GM18508 (cell line): ENCODE results near the gene HDGFL2.

Experiments
- ATAC-seq: cut with Tn5 transposase; IDR thresholded peaks from one replicate; pipeline ENCODE4 v1.9.1; 2021; ENCODE audit warnings: moderate number of reproducible peaks; ENCODE audit not compliant: insufficient read depth, unreplicated experiment

HDGFL2 gene

DNA sequence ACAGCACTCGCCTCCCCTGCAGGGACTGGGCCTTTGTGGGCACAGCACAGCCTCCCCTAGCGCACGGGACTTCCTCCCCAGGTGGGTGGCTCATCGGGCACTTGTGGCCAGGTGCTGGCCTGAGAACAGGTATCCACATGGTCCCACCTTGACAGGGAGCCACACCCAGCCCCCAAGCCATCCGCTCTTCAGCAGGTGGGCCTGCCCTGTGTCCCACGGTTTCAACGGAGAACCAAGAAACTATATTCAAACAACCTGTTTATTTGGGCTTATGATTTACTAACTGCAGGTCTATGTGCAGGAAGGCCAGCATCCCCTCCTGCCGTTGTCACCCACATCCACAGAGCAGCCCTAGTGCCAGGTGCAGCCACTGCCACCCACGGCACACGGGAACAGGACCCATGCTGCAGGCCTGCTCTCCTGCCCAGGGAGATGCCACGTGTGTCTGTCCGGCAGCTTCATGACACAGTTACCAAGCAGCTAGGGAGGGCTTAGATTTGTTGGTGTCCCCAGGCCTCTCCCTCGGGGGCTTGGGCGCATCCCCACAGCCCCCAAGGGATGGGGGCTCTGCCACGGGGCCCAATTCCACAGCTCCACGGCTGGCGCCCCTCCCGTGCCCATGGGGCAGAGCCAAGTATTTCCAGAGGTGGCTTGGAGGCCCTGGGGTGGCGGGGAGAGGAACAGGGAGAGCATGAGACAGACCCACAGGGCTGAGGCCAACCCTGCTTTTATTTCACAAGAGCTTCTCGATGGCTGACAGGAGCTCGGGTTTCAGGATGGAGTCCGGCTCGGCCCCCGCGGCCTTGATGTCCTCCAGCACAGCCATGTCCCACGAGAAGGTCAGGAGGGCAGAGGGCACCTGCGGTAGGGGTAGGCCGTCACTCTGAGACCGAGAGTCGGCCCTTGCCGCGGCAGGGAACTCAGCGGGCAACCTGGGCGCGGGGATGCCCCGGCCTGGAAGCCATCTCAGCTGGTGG is 27.0 kb upstream of the HDGFL2 start:
- ATAC-seq, result no peak

- no peak for ATAC-seq
Observed at GRCh38 chr19:4445963-4446703, 26.0 kb upstream of the HDGFL2 start.

DNA sequence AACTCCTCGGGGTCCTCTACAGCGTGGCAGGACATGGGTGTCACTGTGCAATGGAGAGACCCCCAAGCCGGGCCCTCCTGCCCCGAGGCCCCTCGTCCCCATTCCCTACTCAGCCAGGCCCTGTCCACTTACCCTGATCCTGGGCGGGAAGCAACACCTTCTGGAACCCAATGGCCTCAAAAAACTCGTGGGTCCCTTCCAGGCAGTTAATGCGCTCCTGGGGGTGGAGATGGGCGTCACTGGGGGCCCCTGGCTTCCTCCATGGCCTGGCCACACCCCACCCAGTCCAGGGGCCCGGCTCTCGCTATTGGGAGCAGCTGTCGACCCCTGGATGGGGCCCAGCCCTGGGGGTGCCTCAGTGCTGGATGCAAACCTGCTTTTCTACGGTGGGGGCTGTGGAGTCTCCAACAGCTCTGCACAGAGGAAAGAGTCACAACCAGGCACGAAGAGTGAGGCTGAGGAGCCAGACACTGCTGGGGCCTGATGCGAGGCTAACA is 25.3 kb upstream of the HDGFL2 start:
- ATAC-seq, result no peak

DNA sequence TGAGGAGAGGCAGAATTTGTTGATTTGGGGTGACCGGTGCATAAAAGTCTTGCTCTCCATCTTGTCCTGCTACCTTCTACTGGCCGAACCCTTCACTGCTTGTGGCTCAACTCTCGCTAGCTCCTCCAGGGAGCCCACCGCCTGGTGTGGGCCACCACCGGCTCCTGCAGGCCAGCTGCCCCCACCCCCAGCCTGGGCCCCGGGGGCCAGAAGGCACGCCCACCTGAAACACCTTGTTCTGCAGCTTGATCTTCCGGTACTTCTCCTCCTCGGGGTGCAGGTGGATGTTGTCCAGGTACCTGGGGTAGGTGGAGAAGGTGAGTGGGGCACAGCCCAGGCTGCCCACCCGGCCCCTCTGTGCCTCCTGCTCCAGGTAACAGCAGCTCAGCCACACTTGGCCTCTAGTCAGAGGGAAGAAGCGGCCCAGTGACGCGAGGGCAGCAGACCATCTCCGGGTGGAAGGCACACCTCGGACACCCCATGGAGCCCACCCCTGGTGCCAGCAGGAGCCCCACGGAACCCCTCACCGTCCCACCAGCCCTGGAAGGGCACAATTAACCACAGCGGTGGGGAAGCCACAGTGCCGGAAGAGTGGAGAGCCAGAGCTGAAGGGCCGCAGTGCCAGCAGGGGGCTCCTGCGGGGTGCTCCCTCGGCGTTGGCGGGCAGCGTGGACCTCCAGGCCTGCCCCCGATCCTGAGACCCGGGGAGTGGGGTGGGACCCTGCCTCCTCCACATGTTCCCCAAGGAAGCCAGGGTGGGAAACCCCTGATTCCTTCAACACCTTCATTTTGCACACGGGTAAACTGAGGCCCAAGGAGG is 24.6 kb upstream of the HDGFL2 start:
- ATAC-seq, result no peak

GRCh38 chr19:4448147-4448985 is 23.7 kb upstream of the HDGFL2 start:
- no peak for ATAC-seq

GRCh38 chr19:4449022-4449638 is 23.0 kb upstream of the HDGFL2 start:
- ATAC-seq, result no peak

GRCh38 chr19:4449639-4450028 is 22.5 kb upstream of the HDGFL2 start:
- no peak for ATAC-seq

GRCh38 chr19:4452230-4452990 is 19.7 kb upstream of the HDGFL2 start:
- ATAC-seq, result no peak

DNA sequence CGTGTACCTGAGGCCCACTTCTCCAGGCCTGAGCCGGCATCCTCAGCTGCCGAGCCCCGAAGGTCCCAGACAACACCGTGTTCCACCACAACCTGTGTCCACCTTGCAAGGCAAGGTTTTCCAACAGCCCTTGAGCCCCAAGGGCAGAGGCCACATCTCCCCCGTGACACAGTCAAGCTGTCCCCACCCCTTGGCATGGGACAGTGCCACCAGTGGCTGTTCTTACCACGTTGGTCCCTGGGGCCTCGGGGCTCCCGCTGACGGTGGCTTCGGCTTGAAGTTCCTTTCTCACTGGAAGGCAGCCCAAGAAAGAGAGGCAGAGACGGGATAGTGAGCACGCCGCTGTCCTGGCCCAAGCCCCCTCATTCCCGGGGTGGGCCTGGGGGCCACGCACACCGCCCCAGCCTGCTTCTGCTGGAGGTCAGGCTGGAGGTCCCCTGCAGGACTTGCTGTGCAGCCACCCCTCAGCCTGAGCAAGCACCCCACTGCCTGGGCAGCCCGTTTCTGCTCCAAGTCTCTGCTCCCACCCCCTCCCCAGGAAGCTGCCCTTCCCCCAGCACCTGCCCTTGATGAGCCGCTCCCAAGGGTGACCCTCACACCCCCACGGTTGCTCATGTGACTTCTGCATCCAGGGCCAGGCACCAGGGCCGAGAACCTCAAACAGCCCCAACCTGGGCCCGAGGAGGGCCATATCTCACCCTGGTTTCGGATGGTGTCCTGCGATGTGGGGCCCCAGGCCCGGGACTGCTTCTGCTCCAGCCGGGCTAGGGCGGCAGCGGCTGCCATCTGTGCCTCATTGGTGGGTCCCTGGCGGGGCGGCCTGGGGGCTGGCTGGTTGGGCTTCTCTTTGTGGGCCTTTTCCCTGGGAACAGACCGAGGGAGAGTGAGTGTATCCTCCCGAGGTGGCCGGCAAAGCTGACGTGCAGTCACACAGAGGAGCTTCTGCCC is 18.6 kb upstream of the HDGFL2 start:
- ATAC-seq, result no peak

DNA sequence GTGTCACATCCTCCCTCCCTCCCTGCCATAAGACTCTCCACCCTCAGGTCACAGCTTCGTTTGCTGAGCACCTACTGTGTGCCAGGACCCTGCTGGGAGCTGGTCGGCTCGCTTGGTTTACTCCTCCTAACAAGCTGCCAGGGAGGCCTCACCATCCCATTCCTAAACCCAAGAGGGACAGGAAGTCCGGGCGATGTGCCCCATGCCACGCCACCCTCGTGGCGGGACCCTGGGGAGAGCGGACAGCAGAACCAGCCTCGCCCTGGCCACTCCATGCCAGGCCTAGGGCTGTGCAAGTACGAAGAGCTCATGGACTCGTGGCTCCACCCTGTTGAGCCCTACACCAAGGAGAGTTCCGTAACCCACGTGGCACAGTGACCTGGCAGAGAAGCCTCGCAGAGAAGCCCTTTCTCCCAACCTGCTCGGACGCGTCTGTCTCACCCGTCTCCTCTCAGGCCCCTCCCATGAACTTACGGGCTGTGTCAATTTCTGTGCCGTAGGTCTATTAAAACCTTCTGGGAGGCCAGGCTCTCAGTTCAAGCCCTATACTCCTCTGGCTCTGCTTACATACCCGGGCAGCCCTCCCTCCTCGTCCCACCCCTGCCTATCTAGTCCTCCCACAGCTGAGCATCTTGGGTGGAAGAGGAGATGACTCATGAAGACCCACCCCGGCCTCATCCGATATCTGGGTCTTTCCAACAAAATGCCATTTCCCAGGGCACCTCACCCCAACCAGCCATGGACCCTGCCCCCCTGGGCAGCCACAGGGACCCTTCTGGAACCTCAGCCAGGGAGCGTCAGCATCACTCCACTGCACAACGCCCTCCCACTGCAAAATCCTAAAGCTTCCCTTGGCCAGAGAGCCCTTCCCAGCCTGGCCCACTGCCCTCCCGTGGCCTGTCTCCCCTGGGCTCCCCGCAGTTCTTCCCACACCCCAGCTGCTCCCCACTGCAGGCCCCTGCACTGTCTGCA is 17.1 kb upstream of the HDGFL2 start:
- ATAC-seq, result no peak

DNA sequence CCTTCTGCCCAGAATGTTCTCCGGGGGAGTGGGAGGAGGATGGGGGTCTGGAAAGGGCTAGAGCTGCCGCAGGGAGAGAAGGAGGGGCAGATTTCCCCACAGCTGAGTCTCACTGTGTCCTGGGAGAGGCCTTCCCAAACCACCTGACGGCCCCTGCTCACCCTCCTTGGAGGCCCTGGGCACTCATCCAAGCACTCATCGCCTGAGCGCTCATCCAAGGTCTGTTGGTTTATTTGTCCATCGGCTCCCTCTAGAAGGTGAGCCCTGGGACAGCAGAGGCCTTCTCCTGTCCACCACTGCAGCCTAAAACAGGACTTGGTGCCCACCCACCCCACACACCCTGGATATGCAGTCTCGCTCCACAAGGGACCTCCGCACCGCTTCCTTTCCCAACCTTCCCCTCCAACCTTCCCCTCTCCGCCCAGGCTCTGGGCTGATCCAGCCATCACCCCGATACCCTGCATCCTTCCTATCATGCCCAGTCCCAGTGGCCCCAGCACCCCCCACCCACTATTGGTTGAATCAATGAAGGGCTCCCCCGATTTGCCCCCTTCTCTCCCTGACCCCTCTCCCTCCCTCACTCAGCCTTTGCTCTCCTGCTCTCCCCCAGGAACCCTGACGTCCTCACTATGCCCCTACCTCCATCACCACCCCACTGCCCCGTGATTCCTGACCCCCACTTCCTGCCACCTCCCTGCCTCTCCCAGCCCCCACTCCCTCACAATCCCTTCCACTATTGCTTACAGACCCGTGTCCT is 16.2 kb upstream of the HDGFL2 start:
- ATAC-seq, result no peak

DNA sequence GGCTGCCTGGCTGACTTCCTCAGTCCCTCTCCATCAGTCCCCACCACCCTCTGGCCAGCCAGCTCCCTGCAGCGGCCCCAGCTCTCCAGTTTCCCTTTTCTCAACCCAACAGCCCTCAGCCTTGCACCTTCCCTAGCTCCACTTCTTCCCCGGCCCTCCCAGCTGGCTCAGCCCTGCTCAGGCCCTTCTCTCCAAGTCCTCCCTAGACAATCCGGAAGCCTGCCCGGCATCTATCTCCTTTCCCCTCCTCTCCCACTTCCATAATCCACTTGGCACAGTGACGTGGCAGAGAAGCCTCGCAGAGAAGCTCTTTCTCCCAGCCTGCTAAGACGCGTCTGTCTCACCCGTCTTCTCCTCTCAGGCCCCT is 15.6 kb upstream of the HDGFL2 start:
- no peak for ATAC-seq

GRCh38 chr19:4456843-4457653 is 15.0 kb upstream of the HDGFL2 start:
- no peak for ATAC-seq

DNA sequence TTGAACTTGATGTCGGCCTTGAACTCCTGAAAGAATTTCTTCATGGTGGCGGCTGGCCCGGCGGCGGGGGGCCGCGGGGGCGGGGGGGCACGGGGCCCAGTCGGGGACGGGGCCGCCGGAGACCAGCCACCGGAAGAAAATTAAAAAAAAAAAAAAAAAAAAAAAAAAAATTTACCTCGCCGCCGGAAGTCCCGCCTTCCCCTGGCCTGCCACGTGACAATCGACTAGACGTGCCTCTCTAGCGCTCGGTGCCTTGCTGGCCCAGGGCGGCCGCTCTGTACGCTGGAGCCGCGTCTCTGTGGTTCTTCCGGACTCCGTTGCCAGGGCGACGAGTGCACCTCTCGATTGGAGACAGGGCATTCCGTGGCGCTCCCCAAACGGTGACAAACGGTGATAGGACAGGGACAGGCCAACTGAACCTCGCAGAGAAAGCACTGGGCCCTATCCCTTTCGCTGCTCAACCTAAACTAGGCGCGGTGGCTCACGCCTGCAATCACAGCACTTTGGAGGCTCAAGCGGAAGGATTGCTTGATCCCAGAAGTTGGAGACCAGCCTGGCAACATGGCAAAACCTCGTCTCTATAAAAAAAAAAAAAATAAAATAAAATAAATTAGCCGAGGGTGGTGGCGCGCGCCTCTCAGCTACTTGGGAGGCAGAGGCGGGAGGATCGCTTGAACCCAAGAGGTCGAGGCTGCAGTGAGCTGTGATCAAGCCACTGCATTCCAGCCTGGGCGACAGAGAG is 14.3 kb upstream of the HDGFL2 start, which contains the start of gene UBXN6:
Gene UBXN6, minus strand, starts transcription at position 141 of the 742 bp plus-strand sequence. Its CDS starts 97 bp downstream, at position 44.
- ATAC-seq, result peak; percentile 64
